Measurements from ENCODE around the gene ZNF771.
A peak's percentile ranks its signal among the peaks of the same experiment; 100 is the strongest.
"Not testable (repeated sequence)": the region's sequence is repeated elsewhere in the genome, so short reads cannot be mapped to it uniquely, and the experiment has no call there.

The ZNF771 gene

DNA sequence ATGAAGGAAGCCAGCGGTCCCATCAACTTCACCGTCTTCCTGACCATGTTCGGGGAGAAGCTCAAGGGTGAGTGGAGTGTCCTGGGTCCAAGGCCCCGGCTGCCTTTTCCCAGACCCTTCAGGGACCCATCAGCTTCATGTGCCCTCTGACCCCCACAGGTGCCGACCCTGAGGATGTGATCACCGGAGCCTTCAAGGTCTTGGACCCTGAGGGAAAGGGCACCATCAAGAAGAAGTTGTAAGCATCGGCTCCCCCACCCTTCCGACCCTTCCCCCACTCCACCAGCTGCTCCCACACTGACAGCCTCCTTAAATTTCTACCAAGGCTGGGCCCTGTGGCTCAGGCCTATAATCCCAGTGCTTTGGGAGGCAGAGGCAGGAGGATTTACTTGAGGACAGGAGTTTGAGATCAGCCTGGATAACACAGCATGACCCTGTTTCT is 30.9 kb upstream of the ZNF771 start:
- DNase-seq, result no peak

DNA sequence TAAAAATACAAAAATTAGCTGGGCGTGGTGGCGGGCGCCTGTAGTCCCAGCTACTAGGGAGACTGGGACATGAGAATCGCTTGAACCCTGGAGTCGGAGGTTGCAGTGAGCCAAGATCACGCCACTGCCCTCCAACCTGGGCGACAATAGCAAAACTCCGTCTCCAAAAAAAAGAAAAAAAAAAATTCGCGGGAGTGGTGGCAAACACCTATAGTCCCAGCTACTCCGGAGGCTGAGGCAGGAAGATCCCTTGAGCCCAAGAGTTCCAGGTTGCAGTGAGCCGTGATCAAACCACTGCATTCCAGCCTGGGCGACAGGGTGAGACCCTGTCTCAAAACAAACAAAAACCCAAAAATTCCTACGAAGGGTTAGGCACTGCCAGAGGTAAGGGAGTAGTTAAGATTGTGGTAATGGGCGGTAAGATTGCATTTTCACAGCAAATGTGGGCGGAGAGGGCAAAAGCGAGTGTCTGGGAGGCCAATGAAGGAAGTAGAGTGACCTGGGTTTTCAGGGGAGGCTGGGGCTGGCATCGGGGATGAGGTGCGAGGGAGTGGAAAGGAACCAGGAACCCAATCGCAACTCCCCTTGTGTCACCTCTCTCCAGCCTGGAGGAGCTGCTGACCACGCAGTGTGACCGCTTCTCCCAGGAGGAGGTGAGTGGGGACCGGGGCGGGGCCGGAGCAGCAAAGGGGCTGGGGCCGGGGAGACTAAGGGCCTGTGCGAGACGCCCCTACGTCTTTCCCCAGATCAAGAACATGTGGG is 30.2 kb upstream of the ZNF771 start:
- no peak for DNase-seq

DNA sequence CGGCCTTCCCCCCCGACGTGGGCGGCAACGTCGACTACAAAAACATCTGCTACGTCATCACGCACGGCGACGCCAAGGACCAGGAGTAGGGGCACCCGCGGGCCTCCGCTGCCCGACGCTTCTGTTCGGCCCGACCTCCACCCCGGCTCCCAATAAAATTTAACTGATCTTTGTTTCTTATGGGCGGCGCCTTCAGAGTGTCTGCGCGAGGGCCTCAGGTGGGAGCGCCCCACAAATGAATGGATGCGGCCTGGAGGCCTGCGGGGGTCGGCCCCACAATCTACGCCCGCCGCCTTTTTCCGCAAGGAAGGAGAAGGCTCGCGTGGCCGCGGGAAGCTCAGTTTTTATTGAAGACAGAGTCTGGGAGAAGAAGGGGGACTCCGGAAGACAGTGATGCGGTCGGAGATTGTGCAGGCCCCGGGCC is 29.6 kb upstream of the ZNF771 start:
- DNase-seq, result no peak

DNA sequence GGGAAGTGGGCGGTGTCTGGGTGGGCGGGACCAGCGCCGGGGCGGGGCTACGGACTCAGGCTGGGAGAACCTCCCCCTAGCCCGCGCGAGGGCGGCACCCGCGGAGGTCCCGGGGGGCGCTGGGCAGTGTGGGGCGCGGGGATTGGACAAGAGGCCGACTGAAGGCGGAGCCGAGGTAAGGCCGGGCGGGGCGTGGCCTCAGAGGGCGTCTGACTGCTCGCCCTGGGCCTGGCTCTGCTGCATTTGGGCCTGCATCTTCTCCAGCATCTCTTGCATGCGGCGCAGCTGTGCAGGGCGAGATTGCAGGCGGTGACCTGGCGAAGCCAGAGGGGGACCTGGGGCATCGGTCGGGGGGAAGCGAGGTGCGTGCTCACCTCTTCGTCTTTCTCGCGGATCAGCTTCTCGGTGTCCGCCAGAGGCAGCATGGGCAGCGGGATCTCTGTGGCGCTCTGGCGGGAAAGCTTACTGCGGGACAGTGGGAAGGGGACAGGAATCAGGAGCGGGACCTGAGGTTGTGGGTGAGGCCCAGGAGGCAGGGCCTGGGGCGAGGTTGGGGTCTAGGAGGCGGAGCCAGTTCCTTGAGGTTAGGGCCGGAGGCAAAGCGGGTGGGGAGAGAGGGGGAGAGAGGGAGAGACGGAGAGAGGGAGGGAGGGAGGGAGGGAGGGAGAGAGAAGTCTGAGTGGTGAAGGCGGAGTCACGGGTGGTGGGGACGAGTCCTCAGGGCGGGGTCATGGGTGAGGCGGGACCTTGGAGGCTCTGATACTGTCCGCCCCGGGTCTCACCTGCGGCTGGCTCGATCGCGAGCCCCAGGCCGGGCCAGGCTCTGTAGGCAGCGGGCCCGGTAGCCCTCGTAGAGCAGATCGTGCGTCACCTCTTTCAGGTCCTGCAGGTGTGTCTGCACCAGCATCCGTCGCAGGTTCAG is 28.9 kb upstream of the ZNF771 start:
- peak; percentile 60 for DNase-seq

DNA sequence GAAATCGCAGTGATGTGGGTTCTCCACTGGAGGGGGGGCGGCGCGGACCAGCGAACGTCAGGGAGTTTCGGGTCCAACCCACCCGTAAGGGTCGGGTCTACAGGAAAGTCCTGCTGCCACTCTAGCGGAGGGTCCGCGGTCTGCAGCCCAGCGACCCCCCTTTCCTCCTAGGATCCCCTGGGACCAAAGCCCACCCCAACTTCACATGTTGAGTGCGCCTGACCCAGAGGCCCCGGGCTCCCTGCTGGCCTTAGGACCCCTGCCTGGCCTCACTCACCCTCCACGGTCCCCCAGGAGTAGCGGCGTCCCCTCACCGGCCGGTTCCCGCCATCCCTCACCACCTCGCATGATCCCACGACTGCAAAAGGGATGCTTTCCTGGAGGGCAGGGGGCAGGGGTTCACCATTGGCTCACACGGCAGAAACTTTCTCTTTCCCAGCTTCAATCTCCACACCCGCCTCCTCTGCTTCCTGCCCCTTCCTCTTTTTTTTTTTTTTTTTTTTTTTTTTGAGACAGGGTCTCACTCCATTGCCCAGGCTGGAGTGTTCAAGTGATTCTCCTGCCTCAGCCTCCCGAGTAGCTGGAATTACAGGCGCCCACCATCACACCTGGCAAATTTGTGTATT is 28.1 kb upstream of the ZNF771 start:
- DNase-seq, result no peak

DNA sequence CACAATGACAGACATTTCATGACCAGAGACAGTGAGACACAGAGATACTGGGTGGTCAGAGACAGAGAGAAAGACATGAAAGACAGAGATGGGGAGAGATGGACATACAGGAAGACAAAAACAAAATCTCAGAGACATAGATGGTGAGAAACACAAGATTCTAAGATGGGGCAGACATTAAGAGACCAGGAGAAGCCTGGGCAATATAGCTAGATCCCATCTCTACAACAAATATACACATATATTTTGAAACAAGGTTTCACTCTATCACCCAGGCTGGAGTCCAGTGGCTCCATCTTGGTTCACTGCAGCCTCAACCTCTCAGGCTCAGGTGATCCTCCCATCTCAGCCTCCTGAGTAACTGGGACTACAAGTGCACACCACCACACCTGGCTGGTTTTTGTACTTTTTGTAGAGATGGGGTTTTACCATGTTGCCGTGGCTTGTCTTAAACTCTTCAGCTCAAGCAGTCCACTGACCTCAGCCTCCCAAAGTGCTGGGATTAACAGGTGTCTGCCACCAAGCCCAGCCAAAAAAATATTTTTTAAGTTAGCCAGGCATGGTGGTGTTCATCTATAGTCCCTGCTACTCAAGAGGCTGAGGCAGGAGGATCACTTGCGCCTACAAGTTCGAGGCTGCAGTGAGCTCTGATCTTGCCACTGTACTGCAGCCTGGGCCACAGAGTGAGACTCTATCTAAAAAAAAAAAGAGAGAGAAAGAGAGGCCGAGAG is 27.2 kb upstream of the ZNF771 start:
- no peak for DNase-seq

DNA sequence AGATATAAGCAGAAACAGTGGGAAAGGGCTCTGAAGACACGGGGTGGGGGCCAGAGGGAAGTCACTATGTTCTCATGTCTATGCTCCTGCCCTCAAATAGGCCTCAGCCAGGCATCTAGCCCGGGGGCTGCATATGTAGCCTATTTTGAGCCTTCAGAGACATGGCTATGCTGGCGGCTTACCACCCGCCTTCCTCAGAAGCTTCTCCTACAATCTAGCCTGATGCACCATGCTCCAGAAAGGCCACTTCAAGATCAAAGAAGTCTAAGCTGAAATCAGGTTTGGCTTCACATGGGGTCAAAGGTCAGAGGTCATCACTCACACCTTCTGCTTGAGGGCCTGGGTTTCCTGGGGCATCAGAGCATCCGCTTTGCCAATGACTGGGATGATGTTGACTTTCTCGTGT is 26.6 kb upstream of the ZNF771 start:
- no peak for DNase-seq

DNA sequence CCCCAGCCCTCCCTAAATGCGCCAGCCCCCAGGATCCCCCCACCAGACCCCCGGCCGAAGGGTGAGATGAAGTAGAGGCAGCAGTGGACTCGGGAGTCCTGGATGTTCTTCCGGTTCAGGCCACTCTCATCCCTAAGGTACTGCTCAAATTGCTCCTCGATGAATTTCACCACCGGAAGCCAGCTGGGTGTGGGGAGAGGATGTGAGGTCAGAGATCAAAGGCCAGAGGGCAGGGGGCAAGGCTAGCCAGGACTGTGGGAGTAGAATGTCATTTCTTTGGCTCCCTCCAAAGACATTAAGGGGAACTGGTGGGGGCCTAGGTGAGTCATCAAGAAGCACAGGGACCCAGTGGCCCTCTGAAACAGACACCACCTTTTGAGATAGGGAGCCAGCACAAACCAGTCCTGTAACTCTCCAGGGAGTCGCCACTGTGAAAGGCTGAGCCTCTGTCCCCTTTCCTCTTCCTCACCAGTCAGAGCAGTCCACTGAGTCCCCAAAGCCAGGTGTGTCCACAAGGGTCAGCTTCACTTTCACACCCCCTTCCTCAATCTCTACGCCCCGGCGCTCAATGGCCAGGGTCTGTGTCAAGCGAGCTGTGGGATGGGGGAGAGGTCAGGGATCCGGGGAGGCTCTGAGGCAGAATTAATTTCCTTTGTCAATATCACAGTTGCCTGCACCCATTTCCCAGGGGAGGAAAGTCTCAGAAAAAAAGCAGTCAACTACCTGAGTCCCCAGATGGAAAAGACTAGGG is 25.9 kb upstream of the ZNF771 start:
- DNase-seq, result no peak

DNA sequence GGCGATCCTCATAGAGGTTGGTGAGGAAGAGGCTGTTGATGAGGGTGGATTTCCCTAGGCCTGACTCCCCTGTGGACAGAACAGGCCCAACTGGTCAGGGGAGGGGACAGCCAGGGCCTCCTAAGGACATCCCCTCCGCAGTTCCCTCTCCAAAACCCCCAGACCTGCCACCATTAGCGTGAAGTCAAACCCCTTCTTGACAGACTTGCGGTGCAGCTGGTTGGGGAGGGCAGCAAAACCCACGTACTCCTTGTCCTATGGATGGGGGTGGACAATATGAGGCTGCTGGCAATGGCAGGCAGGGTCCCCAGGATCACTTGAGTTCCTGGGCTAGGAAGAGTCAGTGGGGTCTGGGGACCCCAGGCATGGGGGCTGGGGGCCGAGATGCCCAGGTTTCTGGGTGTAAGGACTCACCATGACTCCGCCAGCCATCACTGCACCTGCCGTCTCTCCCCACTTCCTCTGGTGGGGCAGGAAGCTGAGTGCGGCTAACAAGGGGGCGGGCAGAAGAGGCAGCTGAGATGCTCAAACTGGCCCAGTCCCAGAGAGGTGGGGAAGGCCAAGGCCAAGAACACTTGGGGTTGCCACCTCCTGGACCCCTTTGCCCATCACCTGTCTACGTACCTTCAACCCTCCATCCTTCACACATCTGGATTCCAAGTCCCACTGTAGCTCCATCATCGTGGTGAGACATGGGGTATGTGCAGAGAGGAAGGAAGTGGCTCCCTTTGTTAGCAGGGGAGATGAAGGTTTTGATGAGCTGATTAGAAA is 25.1 kb upstream of the ZNF771 start, which contains the start of gene SEPTIN1:
SEPTIN1 (minus strand) TSS at position 451 of the 771 bp plus-strand sequence; CDS start at position 432, 19 bp downstream.
- DNase-seq, result no peak

DNA sequence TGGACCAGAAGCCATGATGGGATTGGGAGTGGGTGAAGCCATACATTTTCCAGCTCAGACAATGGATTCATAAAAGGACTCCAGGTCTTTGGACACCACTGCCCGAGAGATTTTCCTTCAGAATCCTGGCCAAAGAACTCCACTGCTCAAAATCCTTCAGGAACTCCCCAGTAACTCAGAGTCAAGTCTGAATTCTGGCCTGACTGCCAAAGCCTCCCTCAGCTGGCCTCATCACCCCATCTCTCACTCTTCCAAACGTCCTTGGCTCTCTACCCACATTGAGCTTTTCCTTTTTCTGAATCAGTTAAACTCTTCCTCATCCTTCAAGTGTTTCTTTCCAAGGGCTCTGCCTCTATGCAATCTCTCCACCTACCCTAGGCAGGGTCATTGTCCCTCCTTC is 23.9 kb upstream of the ZNF771 start:
- DNase-seq, result no peak

DNA sequence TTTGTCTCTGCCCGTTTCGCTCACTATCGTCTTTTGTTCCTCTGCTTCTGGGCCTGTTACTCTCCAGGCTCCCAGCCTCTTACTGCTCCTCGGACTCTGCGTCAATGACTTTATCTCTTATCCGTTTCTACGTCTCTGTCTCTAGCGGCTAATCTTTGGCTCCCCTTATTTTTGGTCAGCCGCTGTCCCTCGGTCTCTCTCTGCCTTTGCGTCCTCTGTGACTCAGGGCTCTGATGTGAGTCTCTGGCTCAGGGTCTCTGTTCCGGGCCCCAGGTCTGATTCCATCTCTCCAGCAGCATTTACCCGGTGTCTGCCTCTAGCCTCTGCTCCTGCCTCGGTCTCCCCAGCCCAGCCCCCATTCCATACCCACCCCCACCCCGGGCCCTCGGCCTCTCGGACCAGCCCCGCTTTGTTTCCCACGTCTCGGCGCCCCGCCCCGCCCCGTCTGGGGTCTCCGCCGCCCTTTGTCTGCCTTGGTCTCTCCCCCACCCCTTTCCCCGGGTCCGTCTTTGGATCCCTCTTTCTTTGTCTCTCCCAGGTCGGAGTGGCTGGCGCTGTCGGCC is 12.7 kb upstream of the ZNF771 start:
- DNase-seq, result no peak

DNA sequence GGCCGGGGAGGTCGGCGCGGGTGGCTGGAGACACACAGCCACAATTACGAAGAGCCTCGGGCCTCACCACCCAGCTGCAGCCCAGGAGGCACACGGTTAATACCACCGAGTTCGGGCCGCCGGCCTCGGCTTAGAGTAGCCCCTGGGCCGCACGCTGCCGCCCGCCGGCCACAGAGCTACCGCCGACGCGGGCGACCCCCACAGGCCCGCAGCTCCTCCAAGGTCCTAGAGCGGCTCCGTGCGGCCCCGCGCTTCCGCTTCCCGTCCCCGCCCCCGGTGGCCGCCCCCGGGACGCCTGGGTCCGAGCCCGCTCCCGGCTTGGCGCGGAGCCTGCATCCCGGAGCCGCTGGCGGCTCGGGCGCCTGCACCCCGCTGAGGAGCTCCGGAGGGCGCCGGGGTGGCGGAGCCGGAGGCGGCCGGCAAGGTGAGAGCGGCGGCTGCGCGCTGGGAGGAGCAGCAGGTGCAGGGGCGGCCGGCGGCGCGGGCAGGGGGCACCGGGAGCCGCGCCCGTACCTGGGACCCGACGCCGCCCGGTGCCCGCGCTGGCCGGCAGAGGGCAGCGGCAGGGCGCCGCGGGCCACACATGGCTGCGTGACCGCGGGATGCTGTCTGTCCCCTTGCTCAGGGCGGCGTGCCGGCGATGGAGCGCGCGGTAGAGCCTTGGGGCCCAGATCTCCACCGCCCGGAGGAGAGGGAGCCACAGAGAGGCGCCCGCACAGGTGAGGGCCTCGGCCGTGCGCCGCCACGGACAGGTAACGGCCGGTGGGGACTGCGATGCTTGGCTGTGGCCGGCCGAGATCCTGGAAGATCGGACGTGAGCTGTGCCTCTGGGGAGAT is 12.0 kb upstream of the ZNF771 start, which contains the start of gene ZNF48:
ZNF48 (plus strand) TSS at position 266 of the 837 bp plus-strand sequence; CDS start at position 641, 375 bp downstream.
- DNase-seq, result no peak

DNA sequence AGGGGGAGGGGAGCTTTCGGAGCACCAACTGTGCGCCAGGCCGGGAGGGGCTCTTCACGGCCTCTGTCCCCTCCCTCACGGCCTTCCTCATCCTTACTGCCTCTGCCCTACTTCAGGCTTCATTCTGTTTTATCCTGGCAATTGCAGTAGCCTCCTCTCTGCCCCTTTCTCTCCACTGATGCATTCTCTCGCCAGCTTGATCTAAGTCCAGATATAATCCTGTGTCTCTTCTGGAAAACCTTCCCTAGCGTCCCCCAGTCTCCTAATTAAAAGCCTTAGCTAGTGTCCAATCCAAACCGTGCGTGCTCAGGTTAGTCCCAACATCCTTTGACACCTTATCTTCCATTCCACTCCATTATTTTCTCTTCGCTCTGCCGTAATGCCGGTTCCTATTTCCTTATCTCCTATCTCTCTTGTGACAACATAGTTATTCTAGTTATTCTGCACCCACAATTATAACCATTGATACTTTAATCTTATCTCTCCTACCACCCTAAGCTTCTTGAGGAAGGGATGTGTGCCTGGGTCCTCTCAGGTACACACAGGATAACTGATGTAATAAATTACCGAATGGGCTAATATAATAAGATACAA is 11.3 kb upstream of the ZNF771 start:
- DNase-seq, result no peak

DNA sequence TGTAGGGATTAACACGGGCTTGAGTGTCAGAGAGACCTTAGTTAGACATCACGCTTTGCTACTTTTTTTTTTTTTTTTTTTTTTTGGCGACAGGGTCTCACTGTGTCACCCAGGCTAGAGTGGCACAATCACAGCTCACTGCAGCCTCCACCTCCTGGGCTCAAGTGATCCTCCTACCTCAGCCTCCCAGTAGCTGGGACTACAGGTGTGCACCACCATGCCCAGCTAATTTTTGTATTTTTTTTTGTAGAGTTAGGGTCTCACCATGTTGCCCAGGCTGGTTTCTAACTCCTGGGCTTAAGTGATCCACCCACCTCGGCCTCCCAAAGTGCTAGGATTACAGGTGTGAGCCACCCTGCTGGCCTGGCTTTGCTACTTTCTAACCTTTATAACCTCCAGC is 10.8 kb upstream of the ZNF771 start:
- DNase-seq, result not testable (repeated sequence)

DNA sequence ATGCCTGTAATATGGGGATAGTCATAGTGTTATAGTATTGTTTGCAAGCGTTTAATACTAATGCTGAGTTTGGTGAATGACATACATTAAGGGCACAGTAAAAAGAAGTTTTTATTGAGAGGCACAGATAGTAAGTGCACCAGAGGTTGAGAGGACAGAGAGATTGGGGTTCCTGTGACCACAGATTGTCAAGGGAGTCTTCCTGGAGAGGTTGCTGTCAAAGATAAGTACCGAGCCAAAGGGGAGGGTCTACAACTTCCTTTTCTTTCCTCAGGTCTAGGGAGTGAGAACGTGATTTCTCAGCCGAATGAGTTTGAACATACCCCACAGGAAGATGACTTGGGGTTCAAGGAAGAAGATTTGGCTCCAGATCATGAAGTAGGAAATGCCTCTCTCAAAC is 10.3 kb upstream of the ZNF771 start:
- DNase-seq, result no peak

DNA sequence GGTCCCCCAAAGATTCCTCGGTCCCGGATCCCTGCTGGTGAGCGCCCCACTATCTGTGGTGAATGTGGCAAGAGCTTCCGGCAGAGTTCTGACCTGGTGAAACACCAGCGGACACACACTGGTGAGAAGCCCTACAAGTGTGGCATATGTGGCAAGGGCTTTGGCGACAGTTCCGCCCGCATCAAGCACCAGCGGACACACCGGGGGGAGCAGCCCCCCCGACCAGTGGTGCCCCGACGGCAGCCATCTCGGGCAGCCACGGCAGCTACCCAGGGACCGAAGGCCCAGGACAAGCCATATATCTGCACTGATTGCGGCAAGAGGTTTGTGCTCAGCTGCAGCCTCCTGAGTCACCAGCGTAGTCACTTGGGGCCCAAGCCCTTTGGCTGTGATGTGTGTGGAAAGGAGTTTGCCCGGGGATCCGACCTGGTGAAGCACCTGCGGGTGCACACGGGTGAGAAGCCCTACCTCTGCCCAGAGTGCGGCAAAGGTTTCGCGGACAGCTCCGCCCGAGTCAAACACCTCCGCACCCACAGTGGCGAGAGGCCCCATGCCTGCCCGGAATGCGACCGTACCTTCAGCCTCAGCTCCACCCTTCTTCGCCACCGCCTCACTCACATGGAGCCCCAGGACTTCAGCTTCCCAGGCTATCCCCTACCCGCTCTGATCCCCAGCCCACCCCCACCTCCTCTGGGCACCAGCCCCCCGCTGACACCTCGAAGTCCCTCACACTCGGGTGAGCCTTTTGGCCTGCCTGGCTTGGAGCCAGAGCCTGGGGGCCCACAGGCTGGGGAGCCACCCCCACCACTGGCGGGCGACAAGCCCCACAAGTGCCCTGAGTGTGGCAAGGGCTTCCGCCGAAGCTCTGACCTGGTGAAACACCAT is 9.4 kb upstream of the ZNF771 start:
- no peak for DNase-seq

DNA sequence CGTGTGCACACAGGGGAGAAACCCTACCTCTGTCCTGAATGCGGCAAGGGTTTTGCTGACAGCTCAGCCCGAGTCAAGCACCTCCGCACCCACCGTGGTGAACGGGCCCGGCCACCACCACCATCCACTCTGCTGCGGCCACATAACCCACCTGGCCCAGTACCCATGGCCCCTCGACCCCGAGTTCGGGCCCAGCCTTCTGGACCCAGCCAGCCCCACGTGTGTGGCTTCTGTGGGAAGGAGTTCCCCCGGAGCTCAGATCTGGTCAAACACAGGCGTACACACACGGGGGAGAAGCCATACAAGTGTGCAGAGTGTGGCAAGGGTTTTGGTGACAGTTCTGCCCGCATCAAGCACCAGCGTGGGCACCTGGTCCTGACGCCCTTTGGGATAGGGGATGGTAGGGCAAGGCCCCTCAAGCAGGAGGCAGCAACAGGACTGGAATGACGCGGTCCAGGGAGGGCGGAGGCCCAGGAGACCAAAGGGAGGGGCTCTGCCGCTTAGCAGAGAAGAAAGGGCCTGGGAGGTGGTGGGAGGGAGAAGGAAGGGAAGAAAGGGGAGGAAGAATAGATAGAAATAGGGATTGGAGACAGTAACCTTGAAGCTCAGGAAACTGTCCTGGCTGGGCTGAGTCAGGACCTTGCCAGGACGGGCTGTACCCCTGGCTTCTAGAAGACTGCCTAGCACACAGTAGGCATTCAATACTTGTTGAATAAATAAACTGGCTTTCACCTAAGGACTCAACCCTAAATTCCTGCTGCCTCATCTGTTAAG is 8.6 kb upstream of the ZNF771 start:
- DNase-seq, result no peak

Data from SIG-M5 (cell line).